ENCODE measurements around the gene TADA2B.
"Not testable (repeated sequence)": the region's sequence is repeated elsewhere in the genome, so short reads cannot be mapped to it uniquely, and the experiment has no call there.

TADA2B gene

DNA sequence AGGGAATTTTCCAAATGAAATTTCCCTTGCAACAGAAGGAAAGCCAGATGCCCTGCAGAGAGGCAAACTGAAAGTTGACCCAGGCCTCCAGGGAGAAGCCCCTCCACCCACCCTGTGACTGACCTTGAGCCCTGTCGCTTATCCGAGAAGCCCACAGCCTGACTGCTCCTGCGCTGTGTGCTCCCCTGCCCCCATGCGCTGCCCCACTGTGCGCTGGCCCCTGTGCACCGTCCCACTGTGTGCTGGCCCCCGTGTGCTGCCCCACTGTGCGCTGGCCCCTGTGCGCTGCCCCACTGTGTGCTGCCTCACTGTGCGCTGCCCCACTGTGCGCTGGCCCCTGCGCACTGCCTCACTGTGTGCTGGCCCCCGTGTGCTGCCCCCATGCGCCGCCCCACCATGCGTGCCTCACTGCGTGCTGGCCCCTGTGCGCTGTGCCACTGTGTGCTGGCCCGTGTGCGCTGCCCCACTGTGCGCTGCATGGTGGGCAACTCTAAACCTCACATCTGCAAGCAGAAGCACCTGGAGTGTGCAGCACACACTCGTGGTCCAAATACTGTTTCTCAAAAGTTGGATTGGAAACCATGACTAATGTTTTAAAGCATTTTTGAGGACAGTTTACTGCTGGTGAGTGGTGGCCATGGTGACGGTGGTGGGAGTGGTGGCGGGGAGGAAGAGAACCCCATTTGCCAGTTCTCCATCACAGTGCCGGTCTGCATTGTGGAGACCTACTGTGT is 33.0 kb downstream of the TADA2B start:
- no peak for DNase-seq
- no peak overlapping the region for H3K4me3 ChIP-seq (ENCODE audit: low read depth, low read length)
- H3K9me3 ChIP-seq (ENCODE audit: severe bottlenecking) = no peaks in the 10 kb centered on the region
- TF ChIP-seq, protein P1, sequence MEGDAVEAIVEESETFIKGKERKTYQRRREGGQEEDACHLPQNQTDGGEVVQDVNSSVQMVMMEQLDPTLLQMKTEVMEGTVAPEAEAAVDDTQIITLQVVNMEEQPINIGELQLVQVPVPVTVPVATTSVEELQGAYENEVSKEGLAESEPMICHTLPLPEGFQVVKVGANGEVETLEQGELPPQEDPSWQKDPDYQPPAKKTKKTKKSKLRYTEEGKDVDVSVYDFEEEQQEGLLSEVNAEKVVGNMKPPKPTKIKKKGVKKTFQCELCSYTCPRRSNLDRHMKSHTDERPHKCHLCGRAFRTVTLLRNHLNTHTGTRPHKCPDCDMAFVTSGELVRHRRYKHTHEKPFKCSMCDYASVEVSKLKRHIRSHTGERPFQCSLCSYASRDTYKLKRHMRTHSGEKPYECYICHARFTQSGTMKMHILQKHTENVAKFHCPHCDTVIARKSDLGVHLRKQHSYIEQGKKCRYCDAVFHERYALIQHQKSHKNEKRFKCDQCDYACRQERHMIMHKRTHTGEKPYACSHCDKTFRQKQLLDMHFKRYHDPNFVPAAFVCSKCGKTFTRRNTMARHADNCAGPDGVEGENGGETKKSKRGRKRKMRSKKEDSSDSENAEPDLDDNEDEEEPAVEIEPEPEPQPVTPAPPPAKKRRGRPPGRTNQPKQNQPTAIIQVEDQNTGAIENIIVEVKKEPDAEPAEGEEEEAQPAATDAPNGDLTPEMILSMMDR (IDR thresholded peaks at IDR 0.05; ENCODE audit: low read depth, low read length) = no peak
- no peaks in the 10 kb centered on the region for H3K36me3 ChIP-seq
- H3K27ac ChIP-seq = no peak overlapping the region
- H3K27me3 ChIP-seq (ENCODE audit: insufficient read depth, low read depth, severe bottlenecking) = no peaks in the 10 kb centered on the region

DNA sequence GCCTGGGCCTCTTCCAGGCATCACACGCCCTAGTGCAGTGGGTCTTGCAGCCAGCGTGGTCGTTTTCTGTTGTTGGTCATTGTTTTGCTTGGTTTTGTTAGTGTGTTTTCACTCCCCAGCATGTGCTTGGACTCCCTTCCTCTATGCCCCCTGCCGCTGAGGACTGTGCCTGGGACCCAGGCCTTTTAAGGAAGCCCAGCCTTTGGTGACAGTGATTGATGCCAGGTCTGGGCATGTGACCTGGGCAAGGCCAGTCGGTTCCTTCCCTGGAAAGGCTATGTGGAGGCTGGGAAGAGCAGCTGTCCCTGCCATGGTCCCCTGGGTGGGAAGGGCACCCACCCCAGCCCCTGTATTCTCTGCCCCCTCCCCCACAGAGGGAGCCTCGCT is 33.5 kb downstream of the TADA2B start:
- TF ChIP-seq, protein P1 (IDR thresholded peaks at IDR 0.05; ENCODE audit: low read depth, low read length) = no peak
- H3K36me3 ChIP-seq = no peaks in the 10 kb centered on the region
- no peaks in the 10 kb centered on the region for H3K27me3 ChIP-seq (ENCODE audit: insufficient read depth, low read depth, severe bottlenecking)
- no peaks in the 10 kb centered on the region for H3K9me3 ChIP-seq (ENCODE audit: severe bottlenecking)
- no peak overlapping the region for H3K4me3 ChIP-seq (ENCODE audit: low read depth, low read length)
- no peak overlapping the region for H3K27ac ChIP-seq
- DNase-seq = no peak

GRCh38 chr4:7077371-7077770 is 34.2 kb downstream of the TADA2B start:
- no peaks in the 10 kb centered on the region for H3K9me3 ChIP-seq (ENCODE audit: severe bottlenecking)
- no peak for DNase-seq
- H3K27me3 ChIP-seq (ENCODE audit: insufficient read depth, low read depth, severe bottlenecking) = no peaks in the 10 kb centered on the region
- TF ChIP-seq, protein P1 (IDR thresholded peaks at IDR 0.05; ENCODE audit: low read depth, low read length) = no peak
- no peaks in the 10 kb centered on the region for H3K36me3 ChIP-seq
- no peak overlapping the region for H3K4me3 ChIP-seq (ENCODE audit: low read depth, low read length)
- H3K27ac ChIP-seq = no peak overlapping the region

DNA sequence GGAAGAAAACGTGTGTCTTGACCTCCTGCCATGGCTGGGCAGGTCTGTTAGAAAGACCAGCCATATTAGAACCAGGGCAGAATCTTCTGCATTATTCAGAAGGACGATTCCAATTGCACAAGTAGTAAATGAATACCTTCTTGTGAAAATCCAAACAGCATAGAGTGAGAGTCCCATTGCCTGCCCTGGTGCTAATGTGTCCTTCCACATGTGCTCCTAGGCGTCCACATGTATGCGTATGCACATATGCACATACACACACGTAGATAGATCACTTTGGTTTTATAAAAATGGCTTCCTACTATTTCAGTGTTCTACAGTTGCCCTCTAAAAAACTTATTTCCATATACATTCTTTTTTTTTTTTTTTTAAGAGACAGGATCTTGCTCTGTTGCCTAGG is 34.9 kb downstream of the TADA2B start:
- Histone ChIP-seq H3K27me3 (ENCODE audit: insufficient read depth, low read depth, severe bottlenecking) (no peaks in the 10 kb centered on the region), H3K9me3 (ENCODE audit: severe bottlenecking) (no peaks in the 10 kb centered on the region), H3K4me3 (ENCODE audit: low read depth, low read length) (no peak overlapping the region), H3K27ac (no peak overlapping the region), H3K36me3 (no peaks in the 10 kb centered on the region)
- TF ChIP-seq, protein P1 (IDR thresholded peaks at IDR 0.05; ENCODE audit: low read depth, low read length) = no peak
- no peak for DNase-seq

DNA sequence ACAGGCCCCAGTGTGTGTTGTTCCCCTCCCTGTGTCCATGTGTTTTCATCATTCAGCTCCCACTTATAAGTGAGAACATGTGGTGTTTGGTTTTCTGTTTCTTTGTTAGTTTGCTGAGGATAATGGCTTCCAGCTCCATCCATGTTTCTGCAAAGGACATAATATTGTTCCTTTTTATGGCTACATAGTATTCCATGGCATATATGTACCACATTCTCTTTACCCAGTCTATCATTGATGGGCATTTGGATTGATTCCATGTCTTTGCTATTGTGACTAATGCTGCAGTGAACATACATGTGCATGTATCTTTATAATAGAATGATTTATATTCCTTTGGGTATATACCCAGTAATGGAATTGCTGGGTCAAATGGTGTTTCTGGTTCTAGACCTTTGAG is 36.3 kb downstream of the TADA2B start:
- not testable (repeated sequence) for H3K4me3 ChIP-seq (ENCODE audit: low read depth, low read length); DNase-seq; H3K9me3 ChIP-seq (ENCODE audit: severe bottlenecking); H3K27ac ChIP-seq; H3K27me3 ChIP-seq (ENCODE audit: insufficient read depth, low read depth, severe bottlenecking); H3K36me3 ChIP-seq

- DNase-seq; H3K27ac ChIP-seq; H3K36me3 ChIP-seq; H3K4me3 ChIP-seq (ENCODE audit: low read depth, low read length); H3K27me3 ChIP-seq (ENCODE audit: insufficient read depth, low read depth, severe bottlenecking); H3K9me3 ChIP-seq (ENCODE audit: severe bottlenecking): not testable (repeated sequence)
Measured at GRCh38 chr4:7079909-7080308, 36.7 kb downstream of the TADA2B start.
